Activated naive CD4-positive, alpha-beta T cell treated with anti-CD3 and anti-CD28 coated beads, Interleukin-2, amount 10 ng/mL, durations not matched to agents 5 hours and 36 hours (primary cell): Measurements from ENCODE around the gene SEC14L3. TPM values are rescaled to one million over a fixed set of nuclear protein-coding genes. Genes with fewer than 3 reads are reported as not detected.

Experiments
- total RNA-seq, 2 experiments: library from RNA; stranded (reverse); gene quantifications; one replicate each; pipeline ENCODE4 v1.2.3, GENCODE V29; 2021

Gene SEC14L3
- total RNA-seq = under 1 TPM in 1 of 2 experiments, not detected in 1; 0.10 TPM

DNA sequence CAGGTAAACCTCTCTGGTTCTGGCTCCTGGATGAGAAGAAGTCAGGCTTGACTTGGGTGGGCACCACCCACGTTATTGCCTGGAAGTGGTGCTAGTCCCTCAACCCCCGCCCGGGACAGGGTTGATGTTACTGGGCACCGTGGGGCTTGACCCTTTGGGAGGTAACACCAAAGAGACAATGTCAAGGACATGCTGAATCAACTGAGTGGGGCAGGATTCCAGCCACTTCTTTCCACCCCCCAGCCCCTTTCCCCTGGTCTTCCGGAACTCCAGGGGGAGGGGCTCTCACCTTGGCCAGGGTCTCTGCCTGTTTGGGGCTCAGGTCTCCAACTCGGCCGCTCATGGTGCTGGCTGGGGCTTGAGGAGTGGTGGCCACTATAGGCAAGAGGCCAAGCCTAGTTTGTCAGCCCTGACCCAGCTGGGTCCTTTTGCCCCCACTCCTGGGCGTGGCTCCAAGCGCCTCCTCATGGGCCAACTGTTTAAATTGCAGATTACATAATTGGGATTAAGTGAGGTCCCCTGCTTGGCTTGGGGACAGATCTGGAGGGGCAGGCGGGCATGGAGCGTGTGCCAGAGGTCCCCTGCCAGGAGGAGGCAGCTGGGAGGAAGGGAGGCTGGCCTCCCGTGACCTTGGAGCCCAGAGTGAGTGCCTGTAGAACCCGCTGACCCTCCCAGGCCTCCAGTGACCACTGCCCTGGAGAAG, at the start of gene SEC14L3:
Gene SEC14L3, minus strand, starts transcription at position 402 of the 703 bp plus-strand sequence. Its CDS starts 59 bp downstream, at position 343.

DNA sequence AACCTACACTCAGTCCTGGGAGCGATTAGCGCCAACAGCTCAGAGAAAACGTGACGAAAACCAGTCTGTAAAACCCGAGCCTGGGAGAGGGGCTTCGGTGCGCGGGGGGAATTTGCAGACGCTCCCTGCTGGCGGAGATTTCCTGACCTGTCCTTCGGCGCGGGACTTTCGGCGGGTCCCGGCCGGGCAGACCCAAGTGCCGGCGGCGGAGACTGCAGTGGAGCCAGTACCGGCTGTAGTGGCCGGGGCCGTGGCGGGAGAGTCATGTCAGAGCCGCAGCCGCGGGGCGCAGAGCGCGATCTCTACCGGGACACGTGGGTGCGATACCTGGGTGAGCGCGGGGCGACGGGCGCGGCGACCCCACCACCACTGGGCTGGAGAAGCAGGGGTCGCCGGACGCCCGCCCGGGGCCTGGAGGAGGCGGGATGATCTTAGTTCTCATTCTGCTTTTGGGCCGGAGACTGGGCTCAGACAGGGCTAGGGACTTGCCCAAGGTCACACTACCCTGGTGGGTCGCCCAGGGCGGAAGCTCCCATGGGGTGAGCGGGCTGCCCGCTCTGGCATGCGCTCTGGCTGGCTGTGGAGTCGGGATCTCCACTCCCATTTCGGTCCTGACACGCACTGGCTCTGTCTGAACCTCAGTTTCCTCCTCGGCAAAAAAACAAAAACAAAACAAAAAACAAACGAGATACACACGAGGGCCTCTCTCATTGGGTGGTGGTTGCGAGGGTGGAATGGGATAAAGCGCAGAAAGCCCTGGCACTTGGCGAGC, 46.0 kb downstream of the SEC14L3 start, which contains the start of gene MTFP1:
Gene MTFP1, plus strand, starts transcription at position 153 of the 772 bp plus-strand sequence. Its CDS starts 112 bp downstream, at position 265.

Other genes starting within 250 kb of the SEC14L3 start
- 100 to 1,000 TPM; 100 to 102 TPM for gene LIF, start 225.3 kb downstream of the SEC14L3 start, total RNA-seq
- gene OSM, start 205.2 kb downstream of the SEC14L3 start, total RNA-seq = 10 to 100 TPM; 72.0 to 74.5 TPM
- 10 to 100 TPM; 19.4 to 20.0 TPM for gene CASTOR1, start 182.5 kb downstream of the SEC14L3 start, total RNA-seq
- gene TBC1D10A, start 145.1 kb downstream of the SEC14L3 start, total RNA-seq = 10 to 100 TPM; 50.4 to 50.9 TPM
- 100 to 1,000 TPM; 217 to 233 TPM for gene SF3A1, start 115.1 kb downstream of the SEC14L3 start, total RNA-seq
- 1 to 10 TPM; 3.3 to 4.2 TPM for gene CCDC157, start 115.0 kb downstream of the SEC14L3 start, total RNA-seq
- gene RNF215, start 84.6 kb downstream of the SEC14L3 start, total RNA-seq = 1 to 10 TPM; 8.6 to 9.2 TPM
- gene SEC14L2, start 75.0 kb downstream of the SEC14L3 start, total RNA-seq = 1 to 10 TPM; 7.7 to 9.4 TPM
- gene MTFP1, start 46.2 kb downstream of the SEC14L3 start, total RNA-seq = 10 to 100 TPM; 51.7 to 55.4 TPM
- gene SEC14L4, start 33.7 kb upstream of the SEC14L3 start, total RNA-seq = not detected
- not detected for gene SEC14L6, start 74.7 kb upstream of the SEC14L3 start, total RNA-seq
- not detected for gene GAL3ST1, start 102.6 kb upstream of the SEC14L3 start, total RNA-seq
- 10 to 100 TPM; 55.2 to 55.6 TPM for gene PES1, start 119.9 kb upstream of the SEC14L3 start, total RNA-seq
- under 1 TPM; 0.23 to 0.24 TPM for gene TCN2, start 135.2 kb upstream of the SEC14L3 start, total RNA-seq
- gene SLC35E4, start 163.8 kb upstream of the SEC14L3 start, total RNA-seq = 1 to 10 TPM; 2.0 TPM
- gene DUSP18, start 195.9 kb upstream of the SEC14L3 start, total RNA-seq = 1 to 10 TPM; 8.0 to 8.8 TPM
- 1 to 10 TPM in 1 of 2 experiments, under 1 TPM in 1; 0.73 to 1.0 TPM for gene OSBP2, start 222.9 kb upstream of the SEC14L3 start, total RNA-seq